ENCODE data around the gene SURF1. TPM values are rescaled to one million over a fixed set of nuclear protein-coding genes. Genes with fewer than 3 reads are reported as not detected.
"Not testable (repeated sequence)": the region's sequence is repeated elsewhere in the genome, so short reads cannot be mapped to it uniquely, and the experiment has no call there.

SURF1 gene
- total RNA-seq, 1 donor from 2014 or later, result 43.9 TPM

- DNase-seq (peak; percentile 48), ATAC-seq (no peak)
- Histone ChIP-seq H3K4me3 (no peak overlapping the region), H3K4me1 (no peaks in the 10 kb centered on the region), H3K27ac (no peak overlapping the region), H3K27me3 (no peaks in the 10 kb centered on the region), H3K9me3 (no peaks in the 10 kb centered on the region), H3K36me3 (no peaks in the 10 kb centered on the region)
- TF ChIP-seq CTCF (IDR thresholded peaks at IDR 0.05), result no peak
- intact Hi-C loops (cut with DNase I), result no loop called here
These were observed 32.1 kb downstream of the SURF1 start for GRCh38 chr9:133323991-133324703.

GRCh38 chr9:133323211-133323610 is 33.1 kb downstream of the SURF1 start:
- no peak for TF ChIP-seq CTCF (IDR thresholded peaks at IDR 0.05)
- intact Hi-C loops (cut with DNase I), result no loop called here
- Histone ChIP-seq H3K4me3 (no peak overlapping the region), H3K9me3 (no peaks in the 10 kb centered on the region), H3K4me1 (no peaks in the 10 kb centered on the region), H3K27me3 (no peaks in the 10 kb centered on the region), H3K27ac (no peak overlapping the region), H3K36me3 (no peaks in the 10 kb centered on the region)
- DNase-seq, result peak; percentile 52
- no peak for ATAC-seq

- no peak for DNase-seq
- intact Hi-C loops (cut with DNase I), result no loop called here
- no peak for ATAC-seq
- no peak for TF ChIP-seq CTCF (IDR thresholded peaks at IDR 0.05)
- Histone ChIP-seq H3K36me3 (no peaks in the 10 kb centered on the region), H3K4me3 (no peak overlapping the region), H3K4me1 (no peaks in the 10 kb centered on the region), H3K27ac (no peak overlapping the region), H3K9me3 (no peaks in the 10 kb centered on the region), H3K27me3 (no peaks in the 10 kb centered on the region)
These were observed 33.6 kb downstream of the SURF1 start for GRCh38 chr9:133322701-133323100.

GRCh38 chr9:133321411-133321935 is 34.8 kb downstream of the SURF1 start:
- Histone ChIP-seq H3K4me1 (no peaks in the 10 kb centered on the region), H3K9me3 (no peaks in the 10 kb centered on the region), H3K27ac (no peak overlapping the region), H3K4me3 (no peak overlapping the region), H3K36me3 (no peaks in the 10 kb centered on the region), H3K27me3 (no peaks in the 10 kb centered on the region)
- no peak for TF ChIP-seq CTCF (IDR thresholded peaks at IDR 0.05)
- intact Hi-C loops (cut with DNase I), result no loop called here
- DNase-seq (peak; percentile 30), ATAC-seq (no peak)

- DNase-seq (peak; percentile 45), ATAC-seq (no peak)
- Histone ChIP-seq H3K36me3 (no peaks in the 10 kb centered on the region), H3K9me3 (no peaks in the 10 kb centered on the region), H3K27ac (no peak overlapping the region), H3K4me1 (no peaks in the 10 kb centered on the region), H3K4me3 (no peak overlapping the region), H3K27me3 (no peaks in the 10 kb centered on the region)
- intact Hi-C loops (cut with DNase I), result no loop called here
- no peak for TF ChIP-seq CTCF (IDR thresholded peaks at IDR 0.05)
These were observed 35.8 kb downstream of the SURF1 start for GRCh38 chr9:133320421-133320881.

GRCh38 chr9:133317551-133317950 is 38.7 kb downstream of the SURF1 start:
- H3K36me3 ChIP-seq; H3K27ac ChIP-seq; DNase-seq; H3K27me3 ChIP-seq; H3K9me3 ChIP-seq; ATAC-seq; H3K4me1 ChIP-seq; H3K4me3 ChIP-seq; intact Hi-C loops (cut with DNase I): not testable (repeated sequence)
